ENCODE results near the gene SLC2A9.
"Not testable (repeated sequence)": the region's sequence is repeated elsewhere in the genome, so short reads cannot be mapped to it uniquely, and the experiment has no call there.

- not testable (repeated sequence) for TF ChIP-seq POLR2AphosphoS5, EP300, POLR2A (IDR thresholded peaks at IDR 0.05)
- TF ChIP-seq, protein P1, sequence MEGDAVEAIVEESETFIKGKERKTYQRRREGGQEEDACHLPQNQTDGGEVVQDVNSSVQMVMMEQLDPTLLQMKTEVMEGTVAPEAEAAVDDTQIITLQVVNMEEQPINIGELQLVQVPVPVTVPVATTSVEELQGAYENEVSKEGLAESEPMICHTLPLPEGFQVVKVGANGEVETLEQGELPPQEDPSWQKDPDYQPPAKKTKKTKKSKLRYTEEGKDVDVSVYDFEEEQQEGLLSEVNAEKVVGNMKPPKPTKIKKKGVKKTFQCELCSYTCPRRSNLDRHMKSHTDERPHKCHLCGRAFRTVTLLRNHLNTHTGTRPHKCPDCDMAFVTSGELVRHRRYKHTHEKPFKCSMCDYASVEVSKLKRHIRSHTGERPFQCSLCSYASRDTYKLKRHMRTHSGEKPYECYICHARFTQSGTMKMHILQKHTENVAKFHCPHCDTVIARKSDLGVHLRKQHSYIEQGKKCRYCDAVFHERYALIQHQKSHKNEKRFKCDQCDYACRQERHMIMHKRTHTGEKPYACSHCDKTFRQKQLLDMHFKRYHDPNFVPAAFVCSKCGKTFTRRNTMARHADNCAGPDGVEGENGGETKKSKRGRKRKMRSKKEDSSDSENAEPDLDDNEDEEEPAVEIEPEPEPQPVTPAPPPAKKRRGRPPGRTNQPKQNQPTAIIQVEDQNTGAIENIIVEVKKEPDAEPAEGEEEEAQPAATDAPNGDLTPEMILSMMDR (IDR thresholded peaks at IDR 0.05), result not testable (repeated sequence)
These were observed 235.4 kb downstream of the SLC2A9 start for GRCh38 chr4:9785891-9786290.
